GM23338 (cell line): ENCODE measurements around the gene DSCAML1. TPM values are rescaled to one million over a fixed set of nuclear protein-coding genes. Genes with fewer than 3 reads are reported as not detected.
"Not testable (repeated sequence)": the region's sequence is repeated elsewhere in the genome, so short reads cannot be mapped to it uniquely, and the experiment has no call there.

Source experiments
- ATAC-seq: fragments of 200-7000 bp; cut with Tn5 transposase; 3 replicates; pipeline ENCODE4 v1.9.1; 2020
- DNase-seq: peaks from one replicate; pipeline ENCODE4 v3.0.0-alpha.2; 2015; ENCODE audit warnings: low spot score
- H2AFZ ChIP-seq: fragments of 200-600 bp; sonication (generic); 2 replicates; pipeline ENCODE4 v1.8.0; 2016; ENCODE audit warnings: antibody characterized with exemption, mild to moderate bottlenecking, moderate library complexity
- H3F3A ChIP-seq: fragments of 200-600 bp; sonication (generic); replicated peaks from 2 replicates; pipeline ENCODE4 v1.8.0; 2017; ENCODE audit warnings: antibody characterized with exemption, mixed run types, low read depth
- H3K27ac ChIP-seq: fragments of 200-600 bp; sonication (generic); 2 replicates; pipeline ENCODE4 v1.6.1; 2016; ENCODE audit warnings: low read depth
- H3K27me3 ChIP-seq: fragments of 200-600 bp; sonication (generic); 2 replicates; pipeline ENCODE4 v1.8.0; 2016; ENCODE audit warnings: mild to moderate bottlenecking, mixed run types, moderate library complexity; ENCODE audit not compliant: insufficient read depth
- H3K36me3 ChIP-seq: fragments of 200-600 bp; sonication (generic); 2 replicates; pipeline ENCODE4 v1.8.0; 2016; ENCODE audit warnings: mild to moderate bottlenecking; ENCODE audit not compliant: insufficient read depth
- H3K4me1 ChIP-seq: fragments of 200-600 bp; sonication (generic); 2 replicates; pipeline ENCODE4 v1.8.0; 2016; ENCODE audit warnings: mild to moderate bottlenecking, moderate library complexity; ENCODE audit not compliant: insufficient read depth
- H3K4me2 ChIP-seq: fragments of 200-600 bp; sonication (generic); 2 replicates; pipeline ENCODE4 v1.7.1; 2017; ENCODE audit warnings: mixed run types
- H3K4me3 ChIP-seq: fragments of 200-600 bp; sonication (generic); 2 replicates; pipeline ENCODE4 v1.6.1; 2016; ENCODE audit warnings: mixed run types
- H3K79me2 ChIP-seq: fragments of 200-600 bp; sonication (generic); replicated peaks from 2 replicates; pipeline ENCODE4 v1.8.0; 2017; ENCODE audit warnings: mild to moderate bottlenecking; ENCODE audit not compliant: insufficient read depth
- H3K9me2 ChIP-seq: fragments of 200-600 bp; sonication (generic); 2 replicates; pipeline ENCODE4 v1.8.0; 2017; ENCODE audit not compliant: insufficient read depth
- H4K20me1 ChIP-seq: fragments of 200-600 bp; sonication (generic); replicated peaks from 2 replicates; pipeline ENCODE4 v1.8.0; 2017; ENCODE audit warnings: mild to moderate bottlenecking; ENCODE audit not compliant: insufficient read depth
- H3K27ac Mint-ChIP-seq: 2 replicates; pipeline ENCODE4 v1.8.0; 2020; ENCODE audit warnings: inconsistent platforms, mild to moderate bottlenecking, moderate library complexity, mixed read lengths
- H3K27me3 Mint-ChIP-seq: 3 replicates; pipeline ENCODE4 v1.8.0; 2022; ENCODE audit warnings: low read depth, mild to moderate bottlenecking, moderate library complexity, mixed read lengths, inconsistent platforms; ENCODE audit not compliant: insufficient read depth, poor library complexity
- H3K36me3 Mint-ChIP-seq: 3 replicates; pipeline ENCODE4 v1.8.0; 2021; ENCODE audit warnings: low read depth, mild to moderate bottlenecking, inconsistent platforms, moderate library complexity, mixed read lengths
- H3K4me1 Mint-ChIP-seq: 3 replicates; pipeline ENCODE4 v1.8.0; 2020; ENCODE audit warnings: mild to moderate bottlenecking, inconsistent platforms, mixed read lengths
- H3K4me3 Mint-ChIP-seq: 3 replicates; pipeline ENCODE4 v1.8.0; 2021; ENCODE audit warnings: moderate library complexity, mild to moderate bottlenecking, inconsistent platforms, mixed read lengths
- H3K9me3 Mint-ChIP-seq: 3 replicates; pipeline ENCODE4 v1.8.0; 2020; ENCODE audit warnings: moderate library complexity, mild to moderate bottlenecking, inconsistent platforms, mixed read lengths
- polyA plus RNA-seq: library from polyadenylated mRNA; unstranded; fragments of >200 nt; fragmentation: Nextera tagmentation; extraction: Ambion mirVana; gene quantifications from 2 replicates; pipeline ENCODE4 v1.2.1, GENCODE V29; 2016
- total RNA-seq: library from RNA; depleted of rRNA; stranded (reverse); fragments of >200 nt; shearing (Covaris generic); gene quantifications from 2 replicates; pipeline ENCODE4 v1.2.3, GENCODE V29; 2014
- TF ChIP-seq, protein P1 (sequence below): IDR thresholded peaks from one replicate; pipeline ENCODE4 v1.6.1; 2018; ENCODE audit warnings: antibody characterized with exemption; ENCODE audit not compliant: unreplicated experiment
- TF ChIP-seq, protein P2 (sequence below), 2 experiments: fragments of 200-600 bp in 1 of 2; sonication (generic) in 1 of 2; conservative IDR thresholded peaks; 2 replicates each; pipeline versions ENCODE4 v1.5.1 to v1.6.1; 2016 to 2017; ENCODE audit warnings: antibody characterized with exemption in 2 of 2, low read depth in 2 of 2, mild to moderate bottlenecking in 2 of 2, moderate library complexity in 1 of 2

Gene DSCAML1
- total and polyA plus RNA-seq, 2 experiments from 2014 or later = 0.17 TPM; not detected in 1

- Mint-ChIP-seq H3K27ac (no peak overlapping the region), H3K4me1 (no peaks in the 10 kb centered on the region; the same call in 2 of the 3 replicates), H3K36me3 (no peaks in the 10 kb centered on the region), H3K27me3 (peaks cover 17% of the 10 kb centered on the region), H3K9me3 (peaks cover 6% of the 10 kb centered on the region), H3K4me3 (no peak overlapping the region)
- Histone ChIP-seq H3K36me3 (no peaks in the 10 kb centered on the region), H3K79me2 (no peaks in the 10 kb centered on the region), H3K4me3 (no peak overlapping the region), H3K27me3 (no peaks in the 10 kb centered on the region), H3K9me2 (no peaks in the 10 kb centered on the region), H3K27ac (no peak overlapping the region), H3F3A (no peaks in the 10 kb centered on the region), H4K20me1 (no peaks in the 10 kb centered on the region), H3K4me2 (no peak overlapping the region), H2AFZ (no peak overlapping the region), H3K4me1 (no peaks in the 10 kb centered on the region)
- DNase-seq (no peak), ATAC-seq (peak; percentile 54)
- TF ChIP-seq, protein P1, sequence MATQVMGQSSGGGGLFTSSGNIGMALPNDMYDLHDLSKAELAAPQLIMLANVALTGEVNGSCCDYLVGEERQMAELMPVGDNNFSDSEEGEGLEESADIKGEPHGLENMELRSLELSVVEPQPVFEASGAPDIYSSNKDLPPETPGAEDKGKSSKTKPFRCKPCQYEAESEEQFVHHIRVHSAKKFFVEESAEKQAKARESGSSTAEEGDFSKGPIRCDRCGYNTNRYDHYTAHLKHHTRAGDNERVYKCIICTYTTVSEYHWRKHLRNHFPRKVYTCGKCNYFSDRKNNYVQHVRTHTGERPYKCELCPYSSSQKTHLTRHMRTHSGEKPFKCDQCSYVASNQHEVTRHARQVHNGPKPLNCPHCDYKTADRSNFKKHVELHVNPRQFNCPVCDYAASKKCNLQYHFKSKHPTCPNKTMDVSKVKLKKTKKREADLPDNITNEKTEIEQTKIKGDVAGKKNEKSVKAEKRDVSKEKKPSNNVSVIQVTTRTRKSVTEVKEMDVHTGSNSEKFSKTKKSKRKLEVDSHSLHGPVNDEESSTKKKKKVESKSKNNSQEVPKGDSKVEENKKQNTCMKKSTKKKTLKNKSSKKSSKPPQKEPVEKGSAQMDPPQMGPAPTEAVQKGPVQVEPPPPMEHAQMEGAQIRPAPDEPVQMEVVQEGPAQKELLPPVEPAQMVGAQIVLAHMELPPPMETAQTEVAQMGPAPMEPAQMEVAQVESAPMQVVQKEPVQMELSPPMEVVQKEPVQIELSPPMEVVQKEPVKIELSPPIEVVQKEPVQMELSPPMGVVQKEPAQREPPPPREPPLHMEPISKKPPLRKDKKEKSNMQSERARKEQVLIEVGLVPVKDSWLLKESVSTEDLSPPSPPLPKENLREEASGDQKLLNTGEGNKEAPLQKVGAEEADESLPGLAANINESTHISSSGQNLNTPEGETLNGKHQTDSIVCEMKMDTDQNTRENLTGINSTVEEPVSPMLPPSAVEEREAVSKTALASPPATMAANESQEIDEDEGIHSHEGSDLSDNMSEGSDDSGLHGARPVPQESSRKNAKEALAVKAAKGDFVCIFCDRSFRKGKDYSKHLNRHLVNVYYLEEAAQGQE = no peak
- TF ChIP-seq, protein P2, sequence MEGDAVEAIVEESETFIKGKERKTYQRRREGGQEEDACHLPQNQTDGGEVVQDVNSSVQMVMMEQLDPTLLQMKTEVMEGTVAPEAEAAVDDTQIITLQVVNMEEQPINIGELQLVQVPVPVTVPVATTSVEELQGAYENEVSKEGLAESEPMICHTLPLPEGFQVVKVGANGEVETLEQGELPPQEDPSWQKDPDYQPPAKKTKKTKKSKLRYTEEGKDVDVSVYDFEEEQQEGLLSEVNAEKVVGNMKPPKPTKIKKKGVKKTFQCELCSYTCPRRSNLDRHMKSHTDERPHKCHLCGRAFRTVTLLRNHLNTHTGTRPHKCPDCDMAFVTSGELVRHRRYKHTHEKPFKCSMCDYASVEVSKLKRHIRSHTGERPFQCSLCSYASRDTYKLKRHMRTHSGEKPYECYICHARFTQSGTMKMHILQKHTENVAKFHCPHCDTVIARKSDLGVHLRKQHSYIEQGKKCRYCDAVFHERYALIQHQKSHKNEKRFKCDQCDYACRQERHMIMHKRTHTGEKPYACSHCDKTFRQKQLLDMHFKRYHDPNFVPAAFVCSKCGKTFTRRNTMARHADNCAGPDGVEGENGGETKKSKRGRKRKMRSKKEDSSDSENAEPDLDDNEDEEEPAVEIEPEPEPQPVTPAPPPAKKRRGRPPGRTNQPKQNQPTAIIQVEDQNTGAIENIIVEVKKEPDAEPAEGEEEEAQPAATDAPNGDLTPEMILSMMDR (conservative IDR thresholded peaks at IDR 0.05; ENCODE audit: low read depth in 2 of 2) = peak in 1 of 2 experiments; percentile 13; a peak in 1 of 4 replicates
These were observed 339.8 kb downstream of the DSCAML1 start for GRCh38 chr11:117457031-117457785.

DNA sequence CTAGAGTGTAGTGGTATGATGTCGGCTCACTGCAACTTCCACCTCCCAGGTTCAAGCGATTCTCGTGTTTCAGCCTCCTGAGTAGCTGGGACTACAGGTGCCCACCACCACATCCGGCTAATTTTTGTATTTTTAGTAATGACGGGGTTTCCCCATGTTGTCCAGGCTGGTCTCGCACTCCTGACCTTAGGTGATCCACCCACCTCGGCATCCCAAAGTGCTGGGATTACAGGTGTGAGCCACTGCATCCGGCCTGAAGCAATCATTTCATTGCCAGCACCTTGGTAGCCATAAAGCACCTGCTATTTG lies 340.3 kb downstream of the DSCAML1 start:
- peaks cover 14% of the 10 kb centered on the region for H3K27me3 Mint-ChIP-seq
- not testable (repeated sequence) for H2AFZ ChIP-seq, H3K36me3 Mint-ChIP-seq

More for the DNA sequence above, 340.3 kb downstream of the DSCAML1 start:
- H3K27ac Mint-ChIP-seq, H3K79me2 ChIP-seq, H3K36me3 ChIP-seq, H3K4me1 ChIP-seq, ATAC-seq, H3K4me3 Mint-ChIP-seq, H3K9me3 Mint-ChIP-seq, H3F3A ChIP-seq, H3K27me3 ChIP-seq, H3K4me2 ChIP-seq, H3K4me3 ChIP-seq, H3K9me2 ChIP-seq, H4K20me1 ChIP-seq, H3K27ac ChIP-seq, DNase-seq, H3K4me1 Mint-ChIP-seq: not testable (repeated sequence)
